ENCODE data around the gene BUB1. TPM values are rescaled to one million over a fixed set of nuclear protein-coding genes. Genes with fewer than 3 reads are reported as not detected.

The BUB1 gene
- total RNA-seq, 1 donor from 2014 or later: 4.8 TPM

DNA sequence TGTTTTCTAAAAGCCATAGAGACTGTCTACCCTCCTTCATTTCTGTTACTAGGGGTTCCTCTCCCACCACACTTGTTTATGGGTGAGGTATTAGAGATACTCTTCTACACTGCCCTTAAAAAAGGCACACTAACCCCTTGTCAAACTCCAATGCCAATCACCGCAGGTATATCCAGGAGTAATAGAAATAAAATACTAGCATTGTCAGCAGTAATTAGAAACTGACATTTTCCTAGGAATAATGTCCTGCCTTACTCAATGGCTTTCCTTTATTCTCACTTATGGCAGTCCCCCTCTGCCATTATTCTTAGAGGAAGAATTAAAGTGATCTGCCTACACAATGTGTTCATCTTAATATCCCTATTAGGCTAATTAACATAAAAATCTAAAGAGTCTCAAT is 5.0 kb upstream of the BUB1 start:
- intact Hi-C loops (cut with DNase I): no loop called here
- peaks cover 6% of the 10 kb centered on the region for H3K9me3 ChIP-seq
- no peaks in the 10 kb centered on the region for H3K27me3 ChIP-seq (ENCODE audit: low read depth)
- H3K4me1 ChIP-seq: peaks cover 8% of the 10 kb centered on the region
- no peak overlapping the region for H3K27ac ChIP-seq
- DNase-seq (no peak), ATAC-seq (no peak)
- H3K36me3 ChIP-seq: no peaks in the 10 kb centered on the region
- TF ChIP-seq, protein P1, sequence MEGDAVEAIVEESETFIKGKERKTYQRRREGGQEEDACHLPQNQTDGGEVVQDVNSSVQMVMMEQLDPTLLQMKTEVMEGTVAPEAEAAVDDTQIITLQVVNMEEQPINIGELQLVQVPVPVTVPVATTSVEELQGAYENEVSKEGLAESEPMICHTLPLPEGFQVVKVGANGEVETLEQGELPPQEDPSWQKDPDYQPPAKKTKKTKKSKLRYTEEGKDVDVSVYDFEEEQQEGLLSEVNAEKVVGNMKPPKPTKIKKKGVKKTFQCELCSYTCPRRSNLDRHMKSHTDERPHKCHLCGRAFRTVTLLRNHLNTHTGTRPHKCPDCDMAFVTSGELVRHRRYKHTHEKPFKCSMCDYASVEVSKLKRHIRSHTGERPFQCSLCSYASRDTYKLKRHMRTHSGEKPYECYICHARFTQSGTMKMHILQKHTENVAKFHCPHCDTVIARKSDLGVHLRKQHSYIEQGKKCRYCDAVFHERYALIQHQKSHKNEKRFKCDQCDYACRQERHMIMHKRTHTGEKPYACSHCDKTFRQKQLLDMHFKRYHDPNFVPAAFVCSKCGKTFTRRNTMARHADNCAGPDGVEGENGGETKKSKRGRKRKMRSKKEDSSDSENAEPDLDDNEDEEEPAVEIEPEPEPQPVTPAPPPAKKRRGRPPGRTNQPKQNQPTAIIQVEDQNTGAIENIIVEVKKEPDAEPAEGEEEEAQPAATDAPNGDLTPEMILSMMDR (IDR thresholded peaks at IDR 0.05): no peak
- H3K4me3 ChIP-seq: no peak overlapping the region

DNA sequence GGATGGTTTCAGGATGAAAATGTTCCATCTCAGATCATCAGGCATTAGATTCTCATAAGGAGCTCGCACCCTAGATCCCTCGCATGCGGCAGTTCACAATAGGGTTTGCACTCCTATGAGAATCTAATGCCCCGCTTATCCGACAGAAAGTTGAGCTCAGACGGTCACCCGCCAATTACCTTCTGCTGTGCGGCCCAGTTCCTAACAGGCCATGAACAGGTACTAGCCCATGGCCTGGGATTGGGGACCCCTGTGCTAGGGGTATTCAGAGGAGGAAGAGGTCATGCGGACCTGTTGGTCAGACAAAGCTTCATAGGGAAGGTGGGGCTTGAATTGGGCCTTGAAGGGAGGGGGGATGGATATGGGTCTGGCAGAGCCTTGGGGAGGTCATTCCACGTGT is 4.4 kb upstream of the BUB1 start:
- Histone ChIP-seq H3K9me3 (peaks cover 2% of the 10 kb centered on the region), H3K36me3 (no peaks in the 10 kb centered on the region), H3K27ac (no peak overlapping the region), H3K4me1 (peaks cover 13% of the 10 kb centered on the region), H3K4me3 (no peak overlapping the region), H3K27me3 (ENCODE audit: low read depth) (no peaks in the 10 kb centered on the region)
- TF ChIP-seq, protein P1 (IDR thresholded peaks at IDR 0.05): no peak
- no peak for DNase-seq
- no peak for ATAC-seq
- intact Hi-C loops (cut with DNase I): no loop called here

DNA sequence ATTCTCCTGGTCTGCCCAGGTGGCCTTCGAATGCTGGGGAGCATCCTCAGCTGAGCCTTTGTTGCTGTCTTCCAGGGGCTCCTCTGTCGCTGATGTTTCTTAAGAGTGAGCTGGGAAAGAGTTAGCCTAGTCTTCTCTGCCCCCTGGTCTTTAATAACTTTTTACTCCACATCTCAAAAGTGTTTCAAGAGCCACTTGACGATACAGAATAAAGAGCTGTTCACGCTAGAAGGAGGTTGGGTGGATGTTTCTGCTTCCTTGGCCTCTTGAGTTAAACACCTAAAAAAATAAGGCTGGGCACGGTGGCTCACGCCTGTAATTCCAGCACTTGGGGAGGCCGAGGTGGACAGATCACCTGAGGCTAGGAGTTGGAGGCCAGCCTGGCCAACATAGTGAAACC is 2.8 kb upstream of the BUB1 start:
- ATAC-seq: peak in 1 of 2 donors; percentile 6
- intact Hi-C loops (cut with DNase I): no loop called here
- H3K9me3 ChIP-seq: no peaks in the 10 kb centered on the region
- no peak overlapping the region for H3K4me3 ChIP-seq
- DNase-seq: no peak
- H3K27me3 ChIP-seq (ENCODE audit: low read depth): no peaks in the 10 kb centered on the region
- H3K4me1 ChIP-seq: peaks cover 15% of the 10 kb centered on the region
- H3K27ac ChIP-seq: no peak overlapping the region
- TF ChIP-seq, protein P1 (IDR thresholded peaks at IDR 0.05): no peak
- no peaks in the 10 kb centered on the region for H3K36me3 ChIP-seq

DNA sequence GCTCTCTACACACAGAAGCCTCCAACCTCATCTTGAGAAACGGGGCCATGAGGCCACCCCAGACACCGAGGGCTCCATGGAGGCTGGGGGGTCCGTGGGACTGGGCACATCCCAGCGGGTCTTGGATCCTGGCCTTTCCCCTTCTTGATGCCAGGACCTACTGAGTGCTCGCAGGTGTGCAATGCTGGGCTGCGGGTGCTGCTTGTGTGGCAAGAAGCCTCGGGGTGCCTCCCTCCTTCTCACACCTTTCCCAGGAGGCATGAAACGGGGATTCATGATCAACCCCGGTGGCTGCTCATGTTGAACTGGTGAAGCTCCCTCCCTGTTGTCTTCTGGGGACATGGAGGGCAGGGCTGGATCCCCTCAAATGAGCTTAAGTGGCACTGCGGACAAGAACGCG is 2.0 kb upstream of the BUB1 start:
- ATAC-seq: no peak
- DNase-seq: no peak
- TF ChIP-seq, protein P1 (IDR thresholded peaks at IDR 0.05): no peak
- H3K27ac ChIP-seq: no peak overlapping the region
- no peaks in the 10 kb centered on the region for H3K36me3 ChIP-seq
- H3K4me3 ChIP-seq: no peak overlapping the region
- intact Hi-C loops (cut with DNase I): no loop called here
- H3K9me3 ChIP-seq: no peaks in the 10 kb centered on the region
- H3K27me3 ChIP-seq (ENCODE audit: low read depth): no peaks in the 10 kb centered on the region
- peaks cover 22% of the 10 kb centered on the region for H3K4me1 ChIP-seq

DNA sequence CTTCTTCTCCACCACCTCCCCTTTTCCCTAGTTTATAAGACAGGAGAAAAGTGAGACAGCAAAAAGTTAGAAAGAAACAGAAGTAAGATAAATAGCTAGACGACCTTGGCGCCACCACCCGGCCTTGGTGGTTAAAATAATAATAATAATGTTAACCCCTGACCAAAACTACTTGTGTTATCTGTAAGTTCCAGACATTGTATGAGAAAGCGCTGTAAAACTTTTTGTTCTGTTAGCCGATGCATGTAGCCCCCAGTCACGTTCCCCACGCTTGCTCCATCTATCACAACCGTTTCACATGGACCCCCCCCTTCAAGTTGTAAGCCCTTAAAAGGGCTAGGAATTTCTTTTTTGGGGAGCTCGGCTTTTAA is 1.5 kb upstream of the BUB1 start:
- H3K9me3 ChIP-seq: no peaks in the 10 kb centered on the region
- intact Hi-C loops (cut with DNase I): no loop called here
- peak overlapping the region; percentile 83 for H3K4me3 ChIP-seq
- H3K27me3 ChIP-seq (ENCODE audit: low read depth): no peaks in the 10 kb centered on the region
- H3K4me1 ChIP-seq: peaks cover 25% of the 10 kb centered on the region
- ATAC-seq (no peak), DNase-seq (peak; percentile 54)
- H3K27ac ChIP-seq: no peak overlapping the region
- H3K36me3 ChIP-seq: no peaks in the 10 kb centered on the region
- TF ChIP-seq, protein P1 (IDR thresholded peaks at IDR 0.05): no peak
